ENCODE data around the gene NFE2L1. TPM values are rescaled to one million over a fixed set of nuclear protein-coding genes. Genes with fewer than 3 reads are reported as not detected.

NFE2L1 gene
- total and polyA plus RNA-seq, 5 experiments from 2014 or later = 5.0 to 50.4 (median 14.2) TPM

DNA sequence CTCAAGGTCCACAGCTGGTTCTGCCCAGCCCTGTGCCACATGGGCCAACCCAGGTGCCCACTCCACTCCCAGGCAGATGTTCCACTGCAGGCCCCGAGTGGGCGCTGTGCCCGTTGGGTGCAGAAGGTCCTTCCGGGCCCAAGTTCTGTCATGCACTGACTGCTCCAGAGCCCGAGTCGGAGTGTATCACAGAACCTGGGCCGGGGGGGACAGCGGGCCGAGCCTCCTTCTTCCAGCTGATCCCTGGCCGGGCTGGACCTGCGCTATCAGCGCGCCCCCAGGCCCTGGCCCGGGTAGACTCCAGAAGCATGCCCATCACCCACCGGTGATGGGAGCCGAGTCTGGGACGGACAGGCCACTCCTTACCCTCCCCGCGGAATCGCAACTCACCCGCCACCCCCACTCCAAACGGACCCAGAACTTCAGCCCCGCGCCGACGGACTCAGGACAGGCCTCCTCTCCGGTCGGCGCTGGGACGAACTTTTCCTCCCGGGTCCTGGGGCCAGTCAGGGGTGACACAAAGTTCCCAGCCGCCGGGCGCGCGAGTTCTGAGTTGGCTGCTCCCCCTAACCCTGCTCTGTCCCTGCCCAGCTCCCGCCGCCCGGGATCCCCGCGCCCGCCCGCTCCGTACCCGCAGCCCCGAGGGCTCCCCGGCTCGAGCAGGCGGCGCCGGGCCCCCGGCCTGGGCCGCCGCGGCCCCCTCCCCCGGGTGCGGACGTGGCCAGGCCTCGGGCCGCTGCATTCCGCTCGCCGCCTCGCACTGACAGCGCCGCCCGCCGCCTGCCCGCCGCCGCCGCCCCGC is 10.9 kb upstream of the NFE2L1 start, which contains the start of gene COPZ2:
TSS of gene COPZ2 (minus strand) at position 762 of the 802 bp plus-strand sequence. CDS start at position 742, 20 bp downstream.
- DNase-seq = peak; percentile 51 to 83 (median 62)
- Mint-ChIP-seq H3K36me3 (no peaks in the 10 kb centered on the region), H3K9me3 (no peaks in the 10 kb centered on the region), H3K27ac (peak within 1 kb of the TSS in 6 of 10 donors; percentile 19 to 87 (median 68)), H3K4me3 (peak within 1 kb of the TSS; percentile 81 to 95 (median 90)), H3K4me1 (peaks cover 2 to 12% (median 7%) of the 10 kb centered on the region in 4 donors), H3K27me3 (peaks cover 13 to 25% (median 22%) of the 10 kb centered on the region in 5 donors)
- POLR2A ChIA-PET = interaction anchor here (3.2 kb wide), 1 partner anchor 11 kb away, joined by 23 read pairs; the partner anchor contains the start of gene NFE2L1
- peak; percentile 95 to 97 for ATAC-seq

DNA sequence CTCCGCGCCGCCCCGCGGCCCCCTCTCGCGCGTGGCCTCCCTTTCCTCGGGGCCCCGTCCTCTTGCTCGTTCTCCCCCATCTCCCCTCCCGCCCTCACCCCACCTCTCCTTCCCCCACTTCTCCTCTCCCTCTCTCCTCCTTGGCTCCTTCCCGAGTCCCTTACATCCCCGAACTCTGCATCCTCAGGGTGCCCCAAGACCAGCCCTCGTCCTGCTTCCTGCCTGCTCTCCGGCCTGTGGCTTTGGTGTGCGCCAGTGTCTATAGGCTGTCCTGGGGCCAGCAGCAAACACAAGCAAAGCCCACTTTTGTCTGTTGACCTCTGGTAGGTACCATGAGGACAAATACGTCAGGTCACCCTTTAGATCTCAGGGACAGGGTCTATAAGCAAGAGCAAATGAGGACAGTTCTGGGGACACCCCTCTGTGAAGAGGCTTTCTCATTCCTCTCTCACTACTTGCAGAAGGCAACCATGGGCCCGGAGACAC is 10.3 kb upstream of the NFE2L1 start:
- H3K27ac Mint-ChIP-seq = peak overlapping the region in 6 of 10 donors; percentile 19 to 87 (median 68)
- no peaks in the 10 kb centered on the region for H3K36me3 Mint-ChIP-seq
- H3K27me3 Mint-ChIP-seq = peaks cover 7 to 19% (median 18%) of the 10 kb centered on the region in 5 donors
- DNase-seq (no peak), ATAC-seq (peak in 1 of 2 donors; percentile 5)
- H3K4me1 Mint-ChIP-seq = peaks cover 2 to 12% (median 7%) of the 10 kb centered on the region in 4 donors
- no peaks in the 10 kb centered on the region for H3K9me3 Mint-ChIP-seq
- peak overlapping the region; percentile 81 to 95 (median 90) for H3K4me3 Mint-ChIP-seq
- POLR2A ChIA-PET = interaction anchor here (3.2 kb wide), 1 partner anchor 10 kb away, joined by 23 read pairs; the partner anchor contains the start of gene NFE2L1

DNA sequence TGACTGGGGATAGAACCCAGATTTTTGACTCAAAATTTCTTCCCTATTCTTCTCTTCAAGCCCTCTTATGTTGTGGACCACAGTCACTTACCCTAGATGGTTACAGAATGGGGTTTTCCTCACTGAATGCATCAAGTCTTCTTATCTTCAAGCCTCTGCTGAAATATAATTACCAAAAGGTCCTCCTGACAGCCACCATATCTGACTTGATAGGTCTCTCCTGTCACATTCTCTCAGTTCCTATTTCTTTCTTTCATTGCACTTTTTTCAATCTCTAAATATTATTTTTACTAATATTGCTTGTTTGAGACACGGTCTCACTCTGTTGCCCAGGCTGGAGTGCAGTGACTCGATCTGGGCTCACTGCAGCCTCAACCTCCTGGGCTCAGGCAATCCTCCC is 9.5 kb upstream of the NFE2L1 start:
- no peak for ATAC-seq
- Mint-ChIP-seq H3K27ac (peak overlapping the region in 1 of 10 donors; percentile 5), H3K4me1 (peaks cover 2 to 12% (median 7%) of the 10 kb centered on the region in 4 donors), H3K36me3 (no peaks in the 10 kb centered on the region), H3K9me3 (no peaks in the 10 kb centered on the region), H3K4me3 (peak overlapping the region in 7 of 10 donors; percentile 43 to 92 (median 89)), H3K27me3 (peaks cover 3 to 17% (median 10%) of the 10 kb centered on the region in 5 donors)
- no peak for DNase-seq
- POLR2A ChIA-PET = interaction anchor here (3.2 kb wide), 1 partner anchor 9 kb away, joined by 23 read pairs; the partner anchor contains the start of gene NFE2L1

DNA sequence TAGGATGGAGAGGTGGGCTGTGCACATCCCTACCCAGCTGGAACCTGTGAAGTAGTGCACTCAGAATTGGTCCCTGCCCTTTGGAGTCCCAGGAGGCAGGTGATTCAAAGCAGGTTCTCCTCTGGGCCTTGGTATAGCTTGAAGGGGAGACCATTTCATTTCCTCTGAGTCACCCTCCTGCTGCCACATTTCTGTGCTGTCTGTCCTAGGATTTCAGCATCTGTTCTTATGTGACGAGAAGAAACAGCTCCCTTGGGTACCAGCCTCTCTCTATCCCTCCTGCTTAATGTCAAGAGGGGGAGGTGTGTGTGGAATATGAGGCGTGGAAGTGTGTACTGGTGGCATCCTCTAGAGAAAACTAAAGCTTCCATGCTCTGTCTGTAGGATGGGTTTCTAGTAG is 5.0 kb upstream of the NFE2L1 start:
- H3K36me3 Mint-ChIP-seq = no peaks in the 10 kb centered on the region
- H3K9me3 Mint-ChIP-seq = no peaks in the 10 kb centered on the region
- no peak overlapping the region for H3K4me3 Mint-ChIP-seq
- DNase-seq (no peak), ATAC-seq (no peak)
- H3K27me3 Mint-ChIP-seq = peaks cover 0 to 7% (median 4%) of the 10 kb centered on the region in 5 donors
- POLR2A ChIA-PET = interaction anchor here (0.8 kb wide), 1 partner anchor 18 kb away, joined by 4 read pairs; no protein-coding TSS in a partner anchor
- peaks cover 8 to 23% (median 21%) of the 10 kb centered on the region in 4 donors for H3K4me1 Mint-ChIP-seq
- H3K27ac Mint-ChIP-seq = no peak overlapping the region

DNA sequence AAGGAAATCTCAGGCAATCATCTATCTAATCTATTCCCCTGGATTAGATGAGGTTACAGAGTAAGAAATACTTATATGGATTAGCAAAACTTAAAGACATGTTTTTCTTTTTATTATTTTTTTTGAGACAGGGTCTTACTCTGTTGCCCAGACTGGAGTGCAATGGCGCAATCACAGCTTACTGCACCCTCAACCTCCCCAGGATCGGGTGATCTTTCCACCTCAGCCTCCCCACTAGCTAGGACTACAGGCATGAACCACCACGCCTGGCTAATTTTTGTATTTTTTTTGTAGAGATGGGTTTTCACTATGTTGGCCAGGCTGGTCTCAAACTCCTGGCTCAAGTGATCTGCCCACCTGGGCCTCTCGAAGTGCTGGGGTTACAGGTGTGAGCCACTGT is 3.3 kb upstream of the NFE2L1 start:
- H3K4me3 Mint-ChIP-seq = no peak overlapping the region

DNA sequence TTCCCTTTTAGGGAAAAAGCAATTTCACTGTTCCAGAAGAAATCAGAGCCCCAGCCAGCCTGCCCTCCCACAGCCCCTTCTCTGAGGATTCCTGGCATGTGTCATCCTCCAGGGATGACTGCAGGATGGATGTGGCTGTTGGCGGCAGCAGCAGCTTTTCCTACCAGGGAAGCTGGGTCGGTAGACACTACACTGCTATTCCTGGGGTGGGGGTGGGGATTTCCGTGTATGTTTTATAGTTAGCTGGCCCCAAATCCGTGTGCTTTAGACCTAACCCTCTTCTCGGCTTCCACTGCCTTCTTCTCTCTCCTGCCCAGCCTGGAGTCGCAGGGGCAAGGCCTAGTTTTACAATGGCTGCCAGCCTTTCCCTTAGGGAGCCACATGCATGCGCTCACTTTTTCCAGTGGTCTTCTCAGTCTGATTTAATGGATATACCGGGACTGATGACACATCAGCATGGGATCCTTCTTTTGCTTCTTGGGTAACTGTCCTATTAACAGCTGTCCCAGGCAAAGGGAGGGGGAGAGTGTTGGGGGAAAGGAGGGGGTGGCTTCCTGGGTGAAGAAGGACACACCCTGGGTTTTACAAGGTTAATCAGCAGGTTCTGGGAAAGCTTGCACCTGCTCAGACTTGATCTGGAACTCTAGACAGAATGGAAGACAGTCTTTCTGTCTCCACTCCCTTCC is 2.7 kb upstream of the NFE2L1 start:
- H3K4me3 Mint-ChIP-seq = peak overlapping the region in 6 of 10 donors; percentile 2 to 57 (median 30)
- peaks cover 14 to 39% (median 37%) of the 10 kb centered on the region in 4 donors for H3K4me1 Mint-ChIP-seq
- POLR2A ChIA-PET = interaction anchor here (0.7 to 4.2 kb wide), 2 partner anchors 9 to 326 kb away, joined by 3 to 23 read pairs; partner anchors contain the start of gene COPZ2
- H3K9me3 Mint-ChIP-seq = no peaks in the 10 kb centered on the region
- H3K27me3 Mint-ChIP-seq = no peaks in the 10 kb centered on the region
- H3K27ac Mint-ChIP-seq = peak overlapping the region in 2 of 10 donors; percentile 49 to 52
- DNase-seq (no peak), ATAC-seq (no peak)
- peaks cover 0 to 6% (median 0%) of the 10 kb centered on the region in 3 donors for H3K36me3 Mint-ChIP-seq

More for the DNA sequence above, 3.3 kb upstream of the NFE2L1 start:
- no peak for DNase-seq
- Mint-ChIP-seq H3K9me3 (no peaks in the 10 kb centered on the region), H3K36me3 (peaks cover 0 to under 1% (median 0%) of the 10 kb centered on the region in 3 donors), H3K4me1 (peaks cover 11 to 33% (median 31%) of the 10 kb centered on the region in 4 donors), H3K27ac (no peak overlapping the region), H3K27me3 (no peaks in the 10 kb centered on the region)
- ATAC-seq = no peak
- POLR2A ChIA-PET = interaction anchor here (0.6 kb wide), 1 partner anchor 1168 kb away, joined by 3 read pairs; no protein-coding TSS in a partner anchor

DNA sequence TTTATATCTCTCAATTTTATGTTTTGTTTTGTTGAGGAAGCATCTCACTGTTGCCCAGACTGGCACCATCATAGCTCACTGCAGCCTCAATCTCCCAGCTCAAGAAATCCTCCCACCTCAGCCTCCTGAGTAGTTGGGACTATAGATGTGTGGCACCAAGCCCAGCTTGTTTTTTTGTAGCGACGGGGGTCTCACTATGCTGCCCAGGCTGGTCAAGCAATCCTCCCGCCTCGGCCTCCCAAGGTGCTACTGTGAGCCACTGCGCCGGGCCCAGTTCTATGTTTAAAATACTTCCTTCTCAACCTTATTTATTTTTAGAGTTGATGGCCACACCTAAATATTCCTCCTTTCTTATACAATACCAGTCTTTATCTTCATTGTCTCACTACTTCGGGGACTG is 1.9 kb upstream of the NFE2L1 start:
- peaks cover 18 to 48% (median 44%) of the 10 kb centered on the region in 4 donors for H3K4me1 Mint-ChIP-seq
- H3K4me3 Mint-ChIP-seq = peak overlapping the region in 7 of 10 donors; percentile 12 to 100 (median 97)
- ATAC-seq = no peak
- H3K27me3 Mint-ChIP-seq = no peaks in the 10 kb centered on the region
- DNase-seq = no peak
- peaks cover 0 to 14% (median 0%) of the 10 kb centered on the region in 3 donors for H3K36me3 Mint-ChIP-seq
- POLR2A ChIA-PET = interaction anchor here (2.4 to 4.2 kb wide), 2 partner anchors 9 to 20 kb away, joined by 8 to 23 read pairs; partner anchors contain the start of gene COPZ2
- no peaks in the 10 kb centered on the region for H3K9me3 Mint-ChIP-seq
- H3K27ac Mint-ChIP-seq = peak overlapping the region in 7 of 10 donors; percentile 48 to 100 (median 99)

DNA sequence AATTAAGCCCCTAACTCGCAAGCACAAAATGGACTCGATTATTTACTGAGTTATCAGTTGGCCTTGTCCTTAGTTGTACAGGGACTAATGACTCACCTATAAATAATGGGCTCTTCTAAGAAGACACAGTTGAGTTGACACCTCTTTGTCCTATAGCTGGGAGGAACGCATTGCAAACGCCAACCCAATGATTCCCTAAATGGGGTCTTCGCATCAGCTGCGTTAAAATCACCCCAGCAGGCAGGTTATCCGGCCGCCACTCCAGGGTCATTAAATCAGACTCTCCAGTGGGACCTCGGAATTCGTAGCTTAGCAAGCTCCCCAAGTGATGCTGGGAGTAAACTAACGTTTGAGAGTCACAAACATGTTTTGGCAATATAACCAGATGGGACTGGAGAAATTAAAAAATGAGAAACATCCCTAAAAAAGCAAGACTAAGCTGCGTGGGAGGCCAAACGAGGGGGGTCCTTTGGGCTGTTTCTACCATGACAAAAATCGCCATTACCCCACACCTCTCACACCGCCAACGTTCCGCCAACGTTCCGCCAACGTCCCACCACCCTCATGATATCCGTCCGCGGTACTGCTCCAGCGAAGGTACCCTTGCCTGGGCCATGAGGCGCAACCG is 932 bp upstream of the NFE2L1 start:
- POLR2A ChIA-PET = interaction anchor here (0.6 to 4.2 kb wide), 12 partner anchors 10 to 152 kb away, joined by 3 to 23 read pairs (median 6); partner anchors contain the start of genes CBX1, CDK5RAP3, COPZ2 and PNPO
- ATAC-seq (no peak), DNase-seq (peak in 1 of 10 donors; percentile 10)
- Mint-ChIP-seq H3K4me3 (peak overlapping the region; percentile 80 to 100 (median 98)), H3K4me1 (peaks cover 20 to 57% (median 53%) of the 10 kb centered on the region in 4 donors), H3K9me3 (no peaks in the 10 kb centered on the region), H3K36me3 (peaks cover 0 to 23% (median 0%) of the 10 kb centered on the region in 3 donors), H3K27me3 (no peaks in the 10 kb centered on the region), H3K27ac (peak overlapping the region; percentile 93 to 100 (median 99))

DNA sequence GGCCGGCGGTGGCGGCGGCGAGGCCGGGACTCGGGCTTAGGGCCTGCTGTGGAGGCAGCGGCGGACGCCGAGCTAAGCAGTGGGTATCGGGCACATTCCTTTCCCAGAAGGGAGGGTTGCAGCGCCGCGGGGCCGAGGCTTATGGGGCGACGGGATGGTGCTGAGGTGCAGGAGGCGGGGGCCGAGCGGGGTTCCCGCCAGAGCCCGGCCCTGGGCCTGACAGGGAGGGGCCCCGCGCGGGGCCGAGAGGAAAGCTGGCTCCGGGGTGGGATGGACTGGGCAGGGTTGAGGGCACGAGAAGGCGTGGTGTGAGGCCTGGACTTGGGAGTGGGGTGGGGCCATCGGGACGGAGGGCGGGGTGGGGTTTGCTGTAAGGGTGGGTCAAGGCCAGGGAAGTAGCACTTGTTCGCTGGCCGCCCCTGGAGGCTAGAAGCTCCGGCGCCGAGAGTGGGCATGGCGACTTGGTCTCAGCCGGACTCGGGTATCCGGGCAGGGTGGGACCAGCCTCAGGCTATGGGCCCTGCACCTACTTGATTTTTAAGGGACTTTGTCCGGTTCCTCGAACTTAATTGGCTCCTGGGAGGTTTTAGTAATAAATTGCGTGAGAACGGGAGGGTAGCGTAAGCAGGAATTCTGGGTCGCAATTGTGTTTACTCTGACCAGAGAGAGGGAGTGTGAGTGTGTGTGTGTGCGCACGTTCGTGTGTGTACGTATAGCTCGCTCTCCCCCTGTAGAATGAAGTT is 396 bp downstream of the NFE2L1 start:
- no peaks in the 10 kb centered on the region for H3K9me3 Mint-ChIP-seq
- H3K27me3 Mint-ChIP-seq = no peaks in the 10 kb centered on the region
- peaks cover 26 to 70% (median 66%) of the 10 kb centered on the region in 4 donors for H3K4me1 Mint-ChIP-seq
- POLR2A ChIA-PET = interaction anchor here (0.5 to 4.2 kb wide), 15 partner anchors 9 to 725 kb away, joined by 3 to 23 read pairs (median 5); partner anchors contain the start of genes CDK5RAP3, COPZ2, EFCAB13 and PNPO
- peaks cover 0 to 32% (median 0%) of the 10 kb centered on the region in 3 donors for H3K36me3 Mint-ChIP-seq
- H3K4me3 Mint-ChIP-seq = peak overlapping the region; percentile 80 to 100 (median 98)
- peak overlapping the region; percentile 93 to 100 (median 99) for H3K27ac Mint-ChIP-seq
- ATAC-seq (peak in 1 of 2 donors; percentile 16), DNase-seq (peak in 5 of 10 donors; percentile 8 to 36 (median 23))

DNA sequence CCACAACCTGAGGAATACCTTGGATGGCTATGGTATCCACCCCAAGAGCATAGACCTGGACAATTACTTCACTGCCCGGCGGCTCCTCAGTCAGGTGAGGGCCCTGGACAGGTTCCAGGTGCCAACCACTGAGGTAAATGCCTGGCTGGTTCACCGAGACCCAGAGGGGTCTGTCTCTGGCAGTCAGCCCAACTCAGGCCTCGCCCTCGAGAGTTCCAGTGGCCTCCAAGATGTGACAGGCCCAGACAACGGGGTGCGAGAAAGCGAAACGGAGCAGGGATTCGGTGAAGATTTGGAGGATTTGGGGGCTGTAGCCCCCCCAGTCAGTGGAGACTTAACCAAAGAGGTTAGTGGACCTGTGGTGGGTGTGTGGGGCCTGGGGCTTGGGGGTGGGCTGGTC is 3.1 kb downstream of the NFE2L1 start:
- Mint-ChIP-seq H3K4me3 (peak overlapping the region in 2 of 10 donors; percentile 3 to 65), H3K4me1 (peaks cover 36 to 79% (median 76%) of the 10 kb centered on the region in 4 donors), H3K36me3 (peaks cover 0 to 48% (median 4%) of the 10 kb centered on the region in 3 donors), H3K27ac (peak overlapping the region in 3 of 10 donors; percentile 3 to 75 (median 66)), H3K27me3 (no peaks in the 10 kb centered on the region), H3K9me3 (no peaks in the 10 kb centered on the region)
- POLR2A ChIA-PET = no interaction called here
- DNase-seq = no peak
- ATAC-seq = no peak

All from naive thymus-derived CD8-positive, alpha-beta T cell (primary cell).